GM12878 (cell line): ENCODE measurements around the gene ZNF621. TPM values are rescaled to one million over a fixed set of nuclear protein-coding genes. Genes with fewer than 3 reads are reported as not detected.

Experiments used
- ATAC-seq: fragments of 200-7000 bp; cut with Tn5 transposase; 3 replicates; pipeline ENCODE4 v1.9.1; 2020; ENCODE audit warnings: mild to moderate bottlenecking, moderate library complexity
- BruUV-seq: library from RNA; stranded (reverse); fragments of 400-500 nt; replicated peaks from 2 replicates; lab custom pipeline; 2021; lab: Mats Ljungman, UMichigan
- CTCF ChIA-PET: fragments of 300-600 bp; sonication (Branson Sonifier 250); formaldehyde crosslinking; extraction: SDS; loops from one replicate; lab custom pipeline; 2021; ENCODE audit warnings: inconsistent platforms; lab: Yijun Ruan, JAX
- POLR2A ChIA-PET: fragments of 350-600 bp; formaldehyde crosslinking; extraction: SDS; loops from one replicate; lab custom pipeline; 2021; ENCODE audit warnings: inconsistent platforms; lab: Charles Lee
- RAD21 ChIA-PET: fragments of 300-600 bp; sonication (Branson Sonifier 250); formaldehyde crosslinking; loops from one replicate; lab custom pipeline; 2023; ENCODE audit warnings: antibody characterized with exemption; ENCODE audit not compliant: unreplicated experiment; lab: Charles Lee
- SMC1A ChIA-PET: fragments of 300-600 bp; sonication (Branson Sonifier 250); formaldehyde crosslinking; loops from one replicate; lab custom pipeline; 2023; ENCODE audit not compliant: unreplicated experiment, uncharacterized antibody; lab: Charles Lee
- DNase-seq: peaks from one replicate; pipeline ENCODE4 v3.0.0-alpha.2; 2011; ENCODE audit warnings: low read depth, low spot score
- FAIRE-seq: peaks from 3 replicates; lab custom pipeline; 2011; peaks lifted over from hg19 to GRCh38; lab: Jason Lieb, UNC
- H2AFZ ChIP-seq: 2 replicates; pipeline ENCODE4 v1.6.0; 2011; ENCODE audit warnings: low read depth, low read length, control low read depth; ENCODE audit not compliant: control insufficient read depth
- H3K27ac ChIP-seq: 2 replicates; pipeline ENCODE4 v1.5.1; 2011; ENCODE audit warnings: control low read depth; ENCODE audit not compliant: control insufficient read depth, insufficient read depth
- H3K27me3 ChIP-seq, 2 experiments: replicated peaks in 1 of 2; 2 replicates each; pipeline versions ENCODE4 v1.6.0 to v1.6.1; 2011; ENCODE audit warnings: low read length in 1 of 2; ENCODE audit not compliant: control insufficient read depth in 2 of 2, insufficient read depth in 2 of 2
- H3K36me3 ChIP-seq, 2 experiments: 2 replicates each; pipeline ENCODE4 v1.5.1; 2011; ENCODE audit warnings: low read length in 1 of 2; ENCODE audit not compliant: control insufficient read depth in 2 of 2, insufficient read depth in 2 of 2
- H3K4me1 ChIP-seq: 2 replicates; pipeline ENCODE4 v1.6.1; 2011; ENCODE audit warnings: mild to moderate bottlenecking, low read length, moderate library complexity, mixed read lengths; ENCODE audit not compliant: control insufficient read depth, insufficient read depth
- H3K4me2 ChIP-seq: 2 replicates; pipeline ENCODE4 v1.6.0; 2011; ENCODE audit warnings: control low read depth; ENCODE audit not compliant: control insufficient read depth, insufficient read depth
- H3K4me3 ChIP-seq: fragments of 200-600 bp; sonication (generic); 2 replicates; pipeline ENCODE4 v1.5.1; 2016
- H3K79me2 ChIP-seq: 2 replicates; pipeline ENCODE4 v1.6.0; 2011; ENCODE audit warnings: low read length; ENCODE audit not compliant: control insufficient read depth, insufficient read depth
- H3K9ac ChIP-seq: 2 replicates; pipeline ENCODE4 v1.8.0; 2011; ENCODE audit warnings: low read length, control low read depth, mixed read lengths; ENCODE audit not compliant: control insufficient read depth, insufficient read depth
- H3K9me3 ChIP-seq: replicated peaks from 3 replicates; pipeline ENCODE4 v1.5.1; 2011; ENCODE audit warnings: mild to moderate bottlenecking, low read length; ENCODE audit not compliant: control insufficient read depth, insufficient read depth
- H4K20me1 ChIP-seq: 2 replicates; pipeline ENCODE4 v1.6.0; 2011; ENCODE audit not compliant: control insufficient read depth, insufficient read depth
- CBX3 ChIP-seq: fragments of 200-600 bp; sonication (generic); IDR thresholded peaks from 2 replicates; pipeline ENCODE4 v1.6.1; 2016; ENCODE audit warnings: low read depth, borderline replicate concordance
- CHD2 ChIP-seq: IDR thresholded peaks from 2 replicates; pipeline ENCODE4 v1.6.1; 2011; ENCODE audit warnings: low read depth, low read length, improper control_type of control experiment, borderline replicate concordance
- FOXK2 ChIP-seq: fragments of 450-650 bp; IDR thresholded peaks from 2 replicates; pipeline ENCODE4 v1.6.1; 2017; ENCODE audit warnings: mild to moderate bottlenecking, moderate library complexity
- GABPA ChIP-seq: IDR thresholded peaks from 2 replicates; pipeline ENCODE4 v1.6.1; 2014; ENCODE audit warnings: antibody characterized with exemption, low read depth, mild to moderate bottlenecking, inconsistent platforms
- HCFC1 ChIP-seq: fragments of 150-350 bp; IDR thresholded peaks from 2 replicates; pipeline ENCODE4 v1.6.1; 2014; ENCODE audit warnings: low read length
- IKZF1 ChIP-seq: fragments of 450-650 bp; conservative IDR thresholded peaks from 2 replicates; pipeline ENCODE4 v1.6.1; 2017; ENCODE audit warnings: antibody characterized with exemption, mild to moderate bottlenecking
- MEF2A ChIP-seq: IDR thresholded peaks from 2 replicates; pipeline ENCODE4 v1.6.1; 2011; ENCODE audit warnings: low read depth, mild to moderate bottlenecking, low read length, moderate library complexity; ENCODE audit not compliant: insufficient read depth
- MXI1 ChIP-seq: fragments of 150-350 bp; IDR thresholded peaks from 2 replicates; pipeline ENCODE4 v1.6.1; 2011; ENCODE audit warnings: low read depth, mild to moderate bottlenecking, inconsistent platforms, low read length, improper control_type of control experiment
- MYC ChIP-seq: IDR thresholded peaks from 2 replicates; pipeline ENCODE4 v1.6.1; 2011; ENCODE audit warnings: mild to moderate bottlenecking, low read length, moderate library complexity, inconsistent platforms; ENCODE audit not compliant: insufficient read depth, insufficient replicate concordance, insufficient read length, severe bottlenecking
- NBN ChIP-seq: fragments of 450-650 bp; IDR thresholded peaks from 2 replicates; pipeline ENCODE4 v1.6.1; 2016
- RAD51 ChIP-seq: fragments of 450-650 bp; IDR thresholded peaks from 2 replicates; pipeline ENCODE4 v1.6.1; 2016; ENCODE audit warnings: moderate library complexity, mild to moderate bottlenecking, inconsistent platforms
- RB1 ChIP-seq: fragments of 450-650 bp; formaldehyde crosslinking; IDR thresholded peaks from 2 replicates; pipeline ENCODE4 v1.6.1; 2017; ENCODE audit warnings: mild to moderate bottlenecking, borderline replicate concordance
- SMC3 ChIP-seq: IDR thresholded peaks from 2 replicates; pipeline ENCODE4 v1.6.1; 2011; ENCODE audit warnings: low read length, improper control_type of control experiment, borderline replicate concordance
- WGBS: methylation state at CpG from one replicate; pipeline ENCODE4 v1.1.6; 2016; ENCODE audit warnings: low lambda C conversion rate; ENCODE audit not compliant: insufficient replicate concordance, insufficient coverage; ENCODE audit errors: missing lambda C conversion rate; 5-methylcytosine and 5-hydroxymethylcytosine counted together
- in situ Hi-C: fragments of 300-500 bp; cut with MboI; formaldehyde crosslinking; loops from 9 replicates; pipeline ENCODE4 v1.14.3; 2018; ENCODE audit warnings: mixed read lengths
- intact Hi-C: fragments of 100-400 bp; cut with micrococcal nuclease; formaldehyde crosslinking; loops from one replicate; pipeline ENCODE4 v1.14.2; 2022; ENCODE audit not compliant: unreplicated experiment
- polyA plus RNA-seq, 11 experiments: library from polyadenylated mRNA; depleted of rRNA in 4 of 11; unstranded in 6 of 11; stranded (reverse) in 5 of 11; fragments of >200 nt; fragmentation: Nextera tagmentation in 4 of 11; fragmentation: Illumina TruSeq in 1 of 11; extraction: Ambion mirVana in 4 of 11; extraction: Trizol in 1 of 11; gene quantifications; 1 replicate in 1 of 11; 2 replicates in 10 of 11; pipeline versions ENCODE4 v1.2.1 to v1.2.3, GENCODE V29; 2011 to 2016; ENCODE audit warnings: inconsistent platforms in 2 of 11, missing spikeins in 2 of 11, low read depth in 1 of 11
- total RNA-seq, 4 experiments: library from RNA; depleted of rRNA in 3 of 4; stranded (reverse); fragments of >200 nt in 3 of 4; fragmentation: Illumina TruSeq in 1 of 4; extraction: Trizol in 1 of 4; gene quantifications; 2 replicates each; pipeline versions ENCODE4 v1.2.1 to v1.2.3, GENCODE V29; 2013 to 2021
- TF ChIP-seq, protein P1 (sequence below): fragments of 150-350 bp; IDR thresholded peaks from 2 replicates; pipeline ENCODE4 v1.6.1; 2016; ENCODE audit warnings: low read depth, low read length
- TF ChIP-seq, protein P2 (sequence below): IDR thresholded peaks from 2 replicates; pipeline ENCODE4 v1.6.1; 2011; ENCODE audit warnings: borderline replicate concordance, low read depth, mild to moderate bottlenecking, moderate library complexity, mixed read lengths, low read length; ENCODE audit not compliant: insufficient read depth; ENCODE audit errors: extremely low read length
- TF ChIP-seq, protein P3 (sequence below): fragments of 450-650 bp; IDR thresholded peaks from 2 replicates; pipeline ENCODE4 v1.6.1; 2017; ENCODE audit warnings: mild to moderate bottlenecking, moderate library complexity

Gene ZNF621
- total and polyA plus RNA-seq, 10 of the 15 experiments (the other 5 are each of a cell fraction or from before 2014, with no cell fraction given) = 2.9 to 26.3 (median 11.9) TPM

DNA sequence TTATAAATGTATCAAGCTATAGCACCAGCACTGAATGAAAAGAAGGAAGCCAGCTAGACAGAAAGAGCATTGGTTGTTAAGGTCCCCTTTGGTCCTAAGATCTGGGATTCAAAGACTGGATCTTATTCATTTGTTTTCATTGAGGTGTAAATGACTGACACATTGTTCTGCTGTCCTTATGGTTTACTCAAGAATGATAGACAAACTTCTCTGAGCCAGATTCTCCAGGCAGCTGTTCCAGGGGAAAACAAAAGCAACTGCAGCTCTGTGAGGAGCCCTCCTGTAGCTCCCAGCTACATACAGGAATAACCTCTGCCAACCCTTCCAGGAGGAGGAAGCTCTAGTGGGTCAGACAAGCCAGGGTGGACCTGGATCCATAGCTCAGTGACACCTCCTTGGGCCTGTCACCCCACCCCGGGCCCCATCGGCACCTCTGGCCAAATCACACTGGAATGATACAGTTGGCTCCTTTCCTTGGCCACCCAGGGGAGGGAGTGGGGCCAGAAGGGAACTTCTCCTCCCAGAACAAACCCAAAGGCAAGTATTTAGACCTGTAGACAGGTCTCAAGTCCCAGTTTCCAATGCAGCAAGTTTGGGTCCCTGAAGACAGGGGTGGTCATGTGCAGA, 57.8 kb downstream of the ZNF621 start:
- Histone ChIP-seq H3K9ac (no peak overlapping the region), H3K9me3 (no peaks in the 10 kb centered on the region), H3K79me2 (no peaks in the 10 kb centered on the region), H3K27ac (no peak overlapping the region), H3K4me2 (no peak overlapping the region), H3K4me1 (no peaks in the 10 kb centered on the region), H3K4me3 (no peak overlapping the region), H2AFZ (no peak overlapping the region), H3K36me3 (no peaks in the 10 kb centered on the region), H3K27me3 (no peaks in the 10 kb centered on the region; a peak in 1 of 4 replicates), H4K20me1 (no peaks in the 10 kb centered on the region)
- in situ Hi-C loops = loop anchor here (5.0 to 25.0 kb wide), 3 partner anchors 255 to 1530 kb away; no protein-coding TSS in a partner anchor
- SMC1A ChIA-PET = interaction anchor here (1.0 to 1.4 kb wide), 2 partner anchors 447 to 1298 kb away, joined by 3 read pairs; no protein-coding TSS in a partner anchor
- RAD21 ChIA-PET = interaction anchor here (0.8 to 1.2 kb wide), 4 partner anchors 248 to 1298 kb away, joined by 3 to 4 read pairs (median 4); no protein-coding TSS in a partner anchor
- POLR2A ChIA-PET = no interaction called here
- ATAC-seq = no peak
- CTCF ChIA-PET = interaction anchor here (0.8 to 9.1 kb wide), 7 partner anchors 10 to 1300 kb away, joined by 3 to 103 read pairs (median 3); no protein-coding TSS in a partner anchor
- no peak for DNase-seq
- WGBS = 40% methylated on average over 2 of the region's 2 CpGs
- FAIRE-seq = no peak
- intact Hi-C loops = loop anchor here (5.0 to 10.0 kb wide), 3 partner anchors 132 to 652 kb away; no protein-coding TSS in a partner anchor
- no TSS peak for BruUV-seq
- TF ChIP-seq MYC (no peak), CBX3 (no peak), MEF2A (no peak), IKZF1 (no peak), CHD2 (no peak), MXI1 (no peak), RAD51 (no peak), SMC3 (no peak), GABPA (no peak), RB1 (no peak), FOXK2 (no peak), NBN (no peak), HCFC1 (no peak)
- TF ChIP-seq, protein P1, sequence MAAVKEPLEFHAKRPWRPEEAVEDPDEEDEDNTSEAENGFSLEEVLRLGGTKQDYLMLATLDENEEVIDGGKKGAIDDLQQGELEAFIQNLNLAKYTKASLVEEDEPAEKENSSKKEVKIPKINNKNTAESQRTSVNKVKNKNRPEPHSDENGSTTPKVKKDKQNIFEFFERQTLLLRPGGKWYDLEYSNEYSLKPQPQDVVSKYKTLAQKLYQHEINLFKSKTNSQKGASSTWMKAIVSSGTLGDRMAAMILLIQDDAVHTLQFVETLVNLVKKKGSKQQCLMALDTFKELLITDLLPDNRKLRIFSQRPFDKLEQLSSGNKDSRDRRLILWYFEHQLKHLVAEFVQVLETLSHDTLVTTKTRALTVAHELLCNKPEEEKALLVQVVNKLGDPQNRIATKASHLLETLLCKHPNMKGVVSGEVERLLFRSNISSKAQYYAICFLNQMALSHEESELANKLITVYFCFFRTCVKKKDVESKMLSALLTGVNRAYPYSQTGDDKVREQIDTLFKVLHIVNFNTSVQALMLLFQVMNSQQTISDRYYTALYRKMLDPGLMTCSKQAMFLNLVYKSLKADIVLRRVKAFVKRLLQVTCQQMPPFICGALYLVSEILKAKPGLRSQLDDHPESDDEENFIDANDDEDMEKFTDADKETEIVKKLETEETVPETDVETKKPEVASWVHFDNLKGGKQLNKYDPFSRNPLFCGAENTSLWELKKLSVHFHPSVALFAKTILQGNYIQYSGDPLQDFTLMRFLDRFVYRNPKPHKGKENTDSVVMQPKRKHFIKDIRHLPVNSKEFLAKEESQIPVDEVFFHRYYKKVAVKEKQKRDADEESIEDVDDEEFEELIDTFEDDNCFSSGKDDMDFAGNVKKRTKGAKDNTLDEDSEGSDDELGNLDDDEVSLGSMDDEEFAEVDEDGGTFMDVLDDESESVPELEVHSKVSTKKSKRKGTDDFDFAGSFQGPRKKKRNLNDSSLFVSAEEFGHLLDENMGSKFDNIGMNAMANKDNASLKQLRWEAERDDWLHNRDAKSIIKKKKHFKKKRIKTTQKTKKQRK = no peak
- TF ChIP-seq, protein P2, sequence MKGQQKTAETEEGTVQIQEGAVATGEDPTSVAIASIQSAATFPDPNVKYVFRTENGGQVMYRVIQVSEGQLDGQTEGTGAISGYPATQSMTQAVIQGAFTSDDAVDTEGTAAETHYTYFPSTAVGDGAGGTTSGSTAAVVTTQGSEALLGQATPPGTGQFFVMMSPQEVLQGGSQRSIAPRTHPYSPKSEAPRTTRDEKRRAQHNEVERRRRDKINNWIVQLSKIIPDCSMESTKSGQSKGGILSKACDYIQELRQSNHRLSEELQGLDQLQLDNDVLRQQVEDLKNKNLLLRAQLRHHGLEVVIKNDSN = no peak
- TF ChIP-seq, protein P3, sequence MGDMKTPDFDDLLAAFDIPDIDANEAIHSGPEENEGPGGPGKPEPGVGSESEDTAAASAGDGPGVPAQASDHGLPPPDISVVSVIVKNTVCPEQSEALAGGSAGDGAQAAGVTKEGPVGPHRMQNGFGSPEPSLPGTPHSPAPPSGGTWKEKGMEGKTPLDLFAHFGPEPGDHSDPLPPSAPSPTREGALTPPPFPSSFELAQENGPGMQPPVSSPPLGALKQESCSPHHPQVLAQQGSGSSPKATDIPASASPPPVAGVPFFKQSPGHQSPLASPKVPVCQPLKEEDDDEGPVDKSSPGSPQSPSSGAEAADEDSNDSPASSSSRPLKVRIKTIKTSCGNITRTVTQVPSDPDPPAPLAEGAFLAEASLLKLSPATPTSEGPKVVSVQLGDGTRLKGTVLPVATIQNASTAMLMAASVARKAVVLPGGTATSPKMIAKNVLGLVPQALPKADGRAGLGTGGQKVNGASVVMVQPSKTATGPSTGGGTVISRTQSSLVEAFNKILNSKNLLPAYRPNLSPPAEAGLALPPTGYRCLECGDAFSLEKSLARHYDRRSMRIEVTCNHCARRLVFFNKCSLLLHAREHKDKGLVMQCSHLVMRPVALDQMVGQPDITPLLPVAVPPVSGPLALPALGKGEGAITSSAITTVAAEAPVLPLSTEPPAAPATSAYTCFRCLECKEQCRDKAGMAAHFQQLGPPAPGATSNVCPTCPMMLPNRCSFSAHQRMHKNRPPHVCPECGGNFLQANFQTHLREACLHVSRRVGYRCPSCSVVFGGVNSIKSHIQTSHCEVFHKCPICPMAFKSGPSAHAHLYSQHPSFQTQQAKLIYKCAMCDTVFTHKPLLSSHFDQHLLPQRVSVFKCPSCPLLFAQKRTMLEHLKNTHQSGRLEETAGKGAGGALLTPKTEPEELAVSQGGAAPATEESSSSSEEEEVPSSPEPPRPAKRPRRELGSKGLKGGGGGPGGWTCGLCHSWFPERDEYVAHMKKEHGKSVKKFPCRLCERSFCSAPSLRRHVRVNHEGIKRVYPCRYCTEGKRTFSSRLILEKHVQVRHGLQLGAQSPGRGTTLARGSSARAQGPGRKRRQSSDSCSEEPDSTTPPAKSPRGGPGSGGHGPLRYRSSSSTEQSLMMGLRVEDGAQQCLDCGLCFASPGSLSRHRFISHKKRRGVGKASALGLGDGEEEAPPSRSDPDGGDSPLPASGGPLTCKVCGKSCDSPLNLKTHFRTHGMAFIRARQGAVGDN = no peak
